ENCODE data around the gene DTX1. TPM values are rescaled to one million over a fixed set of nuclear protein-coding genes. Genes with fewer than 3 reads are reported as not detected.
A peak's percentile ranks its signal among the peaks of the same experiment; 100 is the strongest.

Gene DTX1
- total RNA-seq, 1 donor from 2014 or later: 4.5 TPM

DNA sequence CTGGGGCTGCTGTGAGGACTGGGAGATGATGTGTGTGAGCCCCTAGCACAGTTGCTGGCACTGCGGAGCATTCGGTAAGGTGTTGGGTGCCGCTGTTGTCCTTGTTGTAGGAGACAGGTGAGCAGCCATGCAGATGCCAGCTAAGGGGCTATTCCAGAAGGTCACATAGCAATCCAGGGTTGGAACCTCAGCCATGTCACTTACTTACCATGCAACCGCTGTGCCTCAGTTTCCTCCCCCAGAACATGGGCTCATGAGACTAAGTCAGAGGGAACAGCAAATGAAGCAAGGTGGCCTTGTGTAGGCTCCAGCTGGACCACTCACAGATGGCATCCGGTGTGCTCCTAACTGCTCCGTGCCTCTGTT, 13.2 kb downstream of the DTX1 start:
- Histone ChIP-seq H3K4me1 (no peaks in the 10 kb centered on the region), H3K27ac (no peak overlapping the region)

DNA sequence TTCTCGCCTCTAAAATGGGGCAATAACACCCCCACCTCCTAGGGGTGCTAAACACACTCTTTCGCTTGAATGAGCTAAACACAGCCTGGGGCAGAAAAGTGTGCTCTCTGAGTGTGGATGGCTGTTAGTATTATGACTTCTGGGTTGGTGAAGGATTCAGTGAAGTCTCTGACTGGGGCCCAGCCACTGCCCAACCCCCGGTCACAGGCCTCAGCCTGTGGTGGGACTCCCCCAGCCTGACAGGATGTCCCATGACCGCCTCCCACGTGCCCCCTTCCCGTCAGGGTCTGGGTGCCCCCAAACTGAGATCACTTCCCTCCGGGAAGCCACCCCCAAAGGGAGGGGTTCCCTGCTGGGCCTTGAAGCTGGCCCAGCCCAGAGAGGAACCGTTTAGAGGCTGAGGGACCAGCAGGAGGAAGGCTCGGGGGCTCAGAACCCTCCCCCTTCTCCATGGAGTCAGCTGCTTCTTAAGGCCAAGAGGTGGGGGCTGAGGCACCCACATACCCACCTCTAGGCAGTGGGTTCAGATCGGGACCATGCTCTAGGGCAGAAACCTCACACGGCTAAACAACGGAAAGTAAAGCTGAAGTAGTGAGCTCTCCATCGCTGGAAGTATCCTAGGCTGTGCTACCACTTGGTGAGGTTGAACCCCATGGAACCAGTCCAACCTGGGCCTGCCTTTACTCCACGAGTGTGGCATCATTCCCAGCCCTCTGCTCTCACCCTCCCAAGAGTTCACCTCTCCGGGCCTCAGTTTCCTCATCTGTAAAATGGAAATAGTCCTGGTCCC, 13.8 kb downstream of the DTX1 start:
- TF ChIP-seq, protein P1, sequence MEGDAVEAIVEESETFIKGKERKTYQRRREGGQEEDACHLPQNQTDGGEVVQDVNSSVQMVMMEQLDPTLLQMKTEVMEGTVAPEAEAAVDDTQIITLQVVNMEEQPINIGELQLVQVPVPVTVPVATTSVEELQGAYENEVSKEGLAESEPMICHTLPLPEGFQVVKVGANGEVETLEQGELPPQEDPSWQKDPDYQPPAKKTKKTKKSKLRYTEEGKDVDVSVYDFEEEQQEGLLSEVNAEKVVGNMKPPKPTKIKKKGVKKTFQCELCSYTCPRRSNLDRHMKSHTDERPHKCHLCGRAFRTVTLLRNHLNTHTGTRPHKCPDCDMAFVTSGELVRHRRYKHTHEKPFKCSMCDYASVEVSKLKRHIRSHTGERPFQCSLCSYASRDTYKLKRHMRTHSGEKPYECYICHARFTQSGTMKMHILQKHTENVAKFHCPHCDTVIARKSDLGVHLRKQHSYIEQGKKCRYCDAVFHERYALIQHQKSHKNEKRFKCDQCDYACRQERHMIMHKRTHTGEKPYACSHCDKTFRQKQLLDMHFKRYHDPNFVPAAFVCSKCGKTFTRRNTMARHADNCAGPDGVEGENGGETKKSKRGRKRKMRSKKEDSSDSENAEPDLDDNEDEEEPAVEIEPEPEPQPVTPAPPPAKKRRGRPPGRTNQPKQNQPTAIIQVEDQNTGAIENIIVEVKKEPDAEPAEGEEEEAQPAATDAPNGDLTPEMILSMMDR (IDR thresholded peaks at IDR 0.05): no peak
- Histone ChIP-seq H3K27ac (no peak overlapping the region), H3K36me3 (no peaks in the 10 kb centered on the region), H3K9me3 (no peaks in the 10 kb centered on the region), H3K27me3 (no peaks in the 10 kb centered on the region), H3K4me1 (no peaks in the 10 kb centered on the region), H3K4me3 (no peak overlapping the region)
- intact Hi-C loops (cut with DNase I): no loop called here
- DNase-seq (ENCODE audit: low spot score in 2 of 2): peak in 1 of 2 donors; percentile 19

More for the DNA sequence above, 13.2 kb downstream of the DTX1 start:
- intact Hi-C loops (cut with DNase I): no loop called here
- TF ChIP-seq, protein P1 (IDR thresholded peaks at IDR 0.05): no peak
- Histone ChIP-seq H3K36me3 (no peaks in the 10 kb centered on the region), H3K9me3 (no peaks in the 10 kb centered on the region), H3K27me3 (peaks cover 5% of the 10 kb centered on the region), H3K4me3 (no peak overlapping the region)
- no peak for DNase-seq (ENCODE audit: low spot score in 2 of 2)

DNA sequence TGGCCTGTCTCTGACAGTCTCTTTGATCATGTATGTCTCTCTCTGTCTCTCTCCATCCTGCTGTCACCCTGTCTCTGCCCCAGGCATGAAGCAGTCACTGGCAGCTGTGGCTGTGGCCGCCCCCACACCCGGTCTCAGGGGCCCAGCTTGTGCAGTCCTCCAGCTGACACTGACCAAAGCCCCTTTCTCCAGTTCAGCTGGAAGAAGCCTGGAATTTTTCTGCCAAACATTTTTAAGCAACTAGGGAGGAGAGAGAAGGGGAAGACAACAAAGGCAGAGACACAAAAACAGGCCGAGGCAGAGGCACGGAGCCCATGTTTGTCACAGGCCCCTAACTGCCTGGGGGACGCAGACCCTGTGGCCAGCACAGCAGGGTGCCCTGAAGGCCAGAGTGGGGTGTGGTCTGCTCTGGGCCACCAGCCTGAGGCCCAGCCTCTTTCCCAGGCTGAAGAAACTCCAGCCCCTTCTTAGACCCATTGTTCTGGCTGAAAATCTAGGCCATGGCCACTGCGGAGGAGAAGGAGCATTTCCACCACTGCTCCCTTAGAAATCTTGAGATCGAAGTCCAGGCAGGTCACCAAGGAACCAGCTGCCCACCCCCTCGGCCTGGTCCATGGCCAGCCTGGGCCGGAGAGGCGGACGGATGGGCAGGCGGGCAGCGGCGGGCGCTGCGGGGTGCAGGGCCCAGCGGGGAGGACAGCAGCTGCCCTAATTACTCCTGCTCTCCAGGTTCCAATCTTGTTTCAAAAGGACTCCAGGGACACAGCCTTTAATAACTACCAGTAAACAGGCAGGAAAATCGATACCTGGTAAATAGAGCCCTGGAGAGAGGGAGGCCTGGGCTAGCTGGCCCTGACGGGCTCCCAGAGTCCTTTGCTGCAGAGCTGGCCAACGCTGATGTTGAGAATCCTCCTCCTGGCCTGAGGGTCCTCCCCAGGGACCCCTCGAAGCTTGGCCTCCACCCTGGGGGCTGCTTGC, 14.9 kb downstream of the DTX1 start:
- Histone ChIP-seq H3K36me3 (no peaks in the 10 kb centered on the region), H3K27me3 (no peaks in the 10 kb centered on the region), H3K4me3 (no peak overlapping the region), H3K27ac (no peak overlapping the region), H3K4me1 (no peaks in the 10 kb centered on the region), H3K9me3 (no peaks in the 10 kb centered on the region)
- intact Hi-C loops (cut with DNase I): no loop called here
- no peak for DNase-seq (ENCODE audit: low spot score in 2 of 2)
- TF ChIP-seq, protein P1 (IDR thresholded peaks at IDR 0.05): no peak

DNA sequence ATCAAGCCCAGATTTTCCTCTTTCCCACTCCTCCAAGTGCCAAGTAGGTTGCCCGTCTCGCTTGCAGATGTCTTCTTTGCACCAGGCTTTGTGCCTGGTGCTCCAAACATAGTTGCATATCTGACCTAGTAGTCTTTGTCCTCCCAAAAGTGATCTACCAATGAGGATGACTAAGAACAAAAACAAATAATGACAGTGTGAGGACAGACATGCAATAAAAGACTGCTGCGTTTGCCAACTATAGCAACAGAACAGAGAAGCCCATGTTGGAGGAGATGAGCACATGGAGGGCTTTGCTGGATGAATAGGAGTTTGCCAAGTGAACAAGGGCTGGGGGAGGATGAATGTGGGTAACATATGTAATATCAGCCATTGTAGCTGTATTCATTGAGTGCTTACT, 15.6 kb downstream of the DTX1 start:
- Histone ChIP-seq H3K27me3 (no peaks in the 10 kb centered on the region), H3K4me3 (no peak overlapping the region), H3K27ac (no peak overlapping the region), H3K36me3 (no peaks in the 10 kb centered on the region), H3K4me1 (no peaks in the 10 kb centered on the region), H3K9me3 (no peaks in the 10 kb centered on the region)
- DNase-seq (ENCODE audit: low spot score in 2 of 2): no peak
- intact Hi-C loops (cut with DNase I): no loop called here
- TF ChIP-seq, protein P1 (IDR thresholded peaks at IDR 0.05): no peak

DNA sequence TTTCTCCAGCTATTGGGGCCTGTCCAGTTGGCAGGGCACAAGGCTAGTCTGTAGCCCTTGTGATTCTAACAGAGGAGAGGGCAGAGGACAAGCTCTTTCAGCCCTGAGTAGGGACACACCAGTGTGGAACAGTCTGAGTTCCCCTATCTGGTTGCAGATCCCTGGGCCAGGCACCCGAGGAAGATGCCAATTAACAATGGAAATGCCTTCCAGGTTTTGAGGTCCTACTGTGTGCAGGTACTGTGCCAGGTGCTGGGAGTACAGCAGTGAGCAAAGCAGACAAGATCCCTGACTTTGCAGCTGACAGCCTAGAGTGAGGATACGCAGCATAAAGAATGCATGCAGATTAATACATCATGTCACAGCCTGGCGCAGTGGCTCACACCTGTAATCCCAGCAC, 17.1 kb downstream of the DTX1 start:
- intact Hi-C loops (cut with DNase I): no loop called here
- H3K27me3 ChIP-seq: no peaks in the 10 kb centered on the region
- no peaks in the 10 kb centered on the region for H3K36me3 ChIP-seq
- no peak overlapping the region for H3K4me3 ChIP-seq
- H3K4me1 ChIP-seq: no peaks in the 10 kb centered on the region
- H3K27ac ChIP-seq: no peak overlapping the region
- TF ChIP-seq, protein P1 (IDR thresholded peaks at IDR 0.05): no peak
- no peak for DNase-seq (ENCODE audit: low spot score in 2 of 2)
- H3K9me3 ChIP-seq: no peaks in the 10 kb centered on the region

Measured in ascending aorta (tissue), 2 donors.